MM.1S (cell line): ENCODE measurements around the gene ZNF593OS.
A peak's percentile ranks its signal among the peaks of the same experiment; 100 is the strongest.

Source experiments
- EZH2 ChIP-seq: fragments of 300-600 bp; sonication (generic); optimal IDR thresholded peaks from 2 replicates; pipeline ENCODE3; 2017; ENCODE audit warnings: low read depth, mild to moderate bottlenecking, antibody characterized with exemption, low read length, mixed read lengths
- TF ChIP-seq, protein P1 (sequence below): fragments of 300-600 bp; sonication (generic); IDR thresholded peaks from 2 replicates; pipeline ENCODE4 v1.5.1; 2016; ENCODE audit warnings: antibody characterized with exemption, low read length, mixed read lengths

DNA sequence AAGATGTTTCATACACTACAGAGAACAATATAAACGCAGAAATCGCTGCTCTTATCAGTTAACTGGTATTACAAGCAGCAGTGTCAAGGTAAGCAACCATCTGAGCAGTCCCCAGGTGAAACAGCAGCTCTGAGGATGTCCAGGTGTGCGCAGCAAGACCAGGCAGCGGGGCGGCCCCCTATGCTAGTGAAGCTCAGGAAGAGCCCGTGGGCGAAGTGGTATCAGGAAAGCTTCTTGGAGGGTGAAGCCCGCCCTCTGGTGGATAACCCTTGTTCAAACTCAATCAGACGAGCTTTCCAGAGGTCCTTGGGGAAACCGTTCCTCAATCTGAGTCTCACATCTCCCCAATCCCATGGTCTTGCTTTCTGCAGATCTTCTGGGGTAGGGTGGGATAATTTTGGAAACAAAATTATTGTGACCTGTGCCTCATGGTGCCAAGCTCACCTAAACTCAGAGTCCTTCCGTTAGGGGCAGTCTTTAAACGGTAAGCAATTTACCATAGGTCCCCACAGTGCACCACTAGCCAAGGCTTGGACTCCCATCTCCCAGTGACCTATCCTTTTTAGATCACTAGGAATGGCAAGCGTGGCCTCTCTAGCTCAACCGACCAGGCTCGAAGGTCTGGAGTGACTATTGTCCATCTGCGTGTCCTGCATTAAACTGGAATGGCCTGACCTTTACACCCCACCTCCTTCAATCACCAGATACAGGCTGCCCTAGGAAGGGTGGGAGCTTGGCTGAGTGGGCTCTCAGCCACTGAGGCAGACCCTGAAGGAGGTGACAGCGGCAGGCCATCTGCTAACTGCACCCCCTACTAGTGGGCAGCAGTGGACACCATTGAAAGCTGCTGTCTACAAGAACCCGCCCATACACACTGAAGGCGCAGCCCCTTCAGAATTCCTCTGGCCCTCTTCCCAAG, 26.3 kb downstream of the ZNF593OS start:
- TF ChIP-seq, protein P1, sequence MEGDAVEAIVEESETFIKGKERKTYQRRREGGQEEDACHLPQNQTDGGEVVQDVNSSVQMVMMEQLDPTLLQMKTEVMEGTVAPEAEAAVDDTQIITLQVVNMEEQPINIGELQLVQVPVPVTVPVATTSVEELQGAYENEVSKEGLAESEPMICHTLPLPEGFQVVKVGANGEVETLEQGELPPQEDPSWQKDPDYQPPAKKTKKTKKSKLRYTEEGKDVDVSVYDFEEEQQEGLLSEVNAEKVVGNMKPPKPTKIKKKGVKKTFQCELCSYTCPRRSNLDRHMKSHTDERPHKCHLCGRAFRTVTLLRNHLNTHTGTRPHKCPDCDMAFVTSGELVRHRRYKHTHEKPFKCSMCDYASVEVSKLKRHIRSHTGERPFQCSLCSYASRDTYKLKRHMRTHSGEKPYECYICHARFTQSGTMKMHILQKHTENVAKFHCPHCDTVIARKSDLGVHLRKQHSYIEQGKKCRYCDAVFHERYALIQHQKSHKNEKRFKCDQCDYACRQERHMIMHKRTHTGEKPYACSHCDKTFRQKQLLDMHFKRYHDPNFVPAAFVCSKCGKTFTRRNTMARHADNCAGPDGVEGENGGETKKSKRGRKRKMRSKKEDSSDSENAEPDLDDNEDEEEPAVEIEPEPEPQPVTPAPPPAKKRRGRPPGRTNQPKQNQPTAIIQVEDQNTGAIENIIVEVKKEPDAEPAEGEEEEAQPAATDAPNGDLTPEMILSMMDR, result peak; percentile 83
- no peak for TF ChIP-seq EZH2
